Muscle of arm (tissue), 12 donors: ENCODE measurements around the gene FDPS. TPM values are rescaled to one million over a fixed set of nuclear protein-coding genes. Genes with fewer than 3 reads are reported as not detected.
"Not testable (repeated sequence)": the region's sequence is repeated elsewhere in the genome, so short reads cannot be mapped to it uniquely, and the experiment has no call there.

Experiments used
- DNase-seq: peaks from one replicate; pipeline ENCODE4 v3.0.0-alpha.2; 2013
- polyA plus RNA-seq, 12 donors: library from polyadenylated mRNA; unstranded; fragments of 120-200 nt; gene quantifications; one replicate each; pipeline ENCODE4 v1.2.1, GENCODE V29; 2013; ENCODE audit not compliant: insufficient read length in 12 of 12

FDPS gene
- polyA plus RNA-seq, 12 donors: 83.9 to 131 (median 107) TPM; not detected in 1

- DNase-seq: no peak
Observed at GRCh38 chr1:155278689-155279160, 29.9 kb upstream of the FDPS start.

DNA sequence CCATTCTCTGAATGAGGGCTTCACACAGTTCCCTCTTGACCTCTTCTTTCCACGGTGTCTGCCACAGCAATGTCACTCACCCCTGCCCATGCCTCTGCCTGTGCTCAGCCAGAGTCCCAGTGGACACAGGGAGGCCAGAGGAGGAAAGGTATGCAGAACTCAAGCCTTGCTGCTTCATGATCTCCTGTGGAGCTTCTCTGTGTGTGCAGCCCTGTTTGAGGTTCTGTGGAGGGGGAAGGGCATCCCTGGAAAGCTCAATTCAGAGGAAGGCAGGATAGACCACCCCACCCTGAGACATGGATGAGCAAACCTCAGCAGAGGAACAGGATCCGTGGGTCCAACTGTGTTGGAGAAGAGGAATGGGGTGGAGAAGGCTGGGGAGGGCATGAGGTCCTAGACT, 29.4 kb upstream of the FDPS start:
- DNase-seq: no peak

GRCh38 chr1:155282488-155283091, 26.1 kb upstream of the FDPS start:
- no peak for DNase-seq

DNA sequence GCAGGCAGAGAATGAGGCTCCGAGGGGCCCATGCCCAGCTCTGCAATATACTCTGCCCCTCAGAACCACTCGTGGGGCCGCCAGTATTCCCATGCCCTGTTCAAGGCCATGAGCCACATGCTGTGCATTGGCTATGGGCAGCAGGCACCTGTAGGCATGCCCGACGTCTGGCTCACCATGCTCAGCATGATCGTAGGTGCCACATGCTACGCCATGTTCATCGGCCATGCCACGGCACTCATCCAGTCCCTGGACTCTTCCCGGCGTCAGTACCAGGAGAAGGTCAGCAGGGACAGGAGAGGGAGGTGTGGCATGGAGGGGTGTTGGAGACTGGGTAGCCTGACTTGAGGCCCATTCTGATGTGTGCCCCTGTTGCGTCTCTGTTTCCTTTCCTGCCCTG, 24.2 kb upstream of the FDPS start:
- DNase-seq: no peak

DNA sequence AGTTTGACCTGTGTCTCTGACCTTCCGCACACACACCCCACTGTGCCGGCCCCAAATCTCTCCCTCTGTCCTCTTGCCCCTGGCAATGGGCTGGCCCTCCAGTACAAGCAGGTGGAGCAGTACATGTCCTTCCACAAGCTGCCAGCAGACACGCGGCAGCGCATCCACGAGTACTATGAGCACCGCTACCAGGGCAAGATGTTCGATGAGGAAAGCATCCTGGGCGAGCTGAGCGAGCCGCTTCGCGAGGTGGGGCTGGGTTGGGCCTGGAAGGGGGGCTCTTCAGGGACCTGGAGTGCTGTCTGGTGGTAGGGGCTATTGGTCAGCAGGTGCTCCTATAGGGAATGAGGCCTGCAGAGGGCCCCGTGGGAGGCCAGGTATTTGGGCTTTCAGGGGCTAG, 23.6 kb upstream of the FDPS start:
- no peak for DNase-seq

DNA sequence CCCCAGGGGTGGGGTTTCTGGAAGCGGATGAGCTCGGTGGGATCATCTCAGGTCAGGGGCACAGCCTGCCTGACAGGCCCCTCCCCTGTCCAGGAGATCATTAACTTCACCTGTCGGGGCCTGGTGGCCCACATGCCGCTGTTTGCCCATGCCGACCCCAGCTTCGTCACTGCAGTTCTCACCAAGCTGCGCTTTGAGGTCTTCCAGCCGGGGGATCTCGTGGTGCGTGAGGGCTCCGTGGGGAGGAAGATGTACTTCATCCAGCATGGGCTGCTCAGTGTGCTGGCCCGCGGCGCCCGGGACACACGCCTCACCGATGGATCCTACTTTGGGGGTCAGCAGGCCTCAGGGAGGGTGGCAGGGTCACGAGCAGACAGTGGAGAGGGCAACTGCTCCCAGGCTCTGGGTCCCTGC, 23.0 kb upstream of the FDPS start:
- no peak for DNase-seq

DNA sequence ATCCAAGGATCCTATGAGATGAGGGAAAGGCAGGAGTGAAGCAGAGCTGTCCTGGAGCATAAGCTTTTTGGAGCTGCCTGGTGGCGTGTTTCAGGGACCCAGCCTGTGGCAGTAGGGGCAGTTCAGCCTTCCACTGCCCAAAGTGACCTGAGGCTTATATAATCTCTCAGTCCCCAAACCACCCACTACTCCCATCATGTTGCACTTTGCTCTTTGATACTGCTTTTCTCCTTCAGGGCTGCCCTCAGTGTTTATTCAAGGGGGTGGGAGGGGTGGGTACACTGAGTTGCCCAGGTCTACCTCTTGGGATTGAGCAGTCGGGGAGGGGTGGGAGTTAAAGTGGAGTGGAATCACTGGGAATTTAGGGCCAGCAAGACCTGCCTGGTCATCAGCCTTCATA, 22.1 kb upstream of the FDPS start:
- no peak for DNase-seq

GRCh38 chr1:155287987-155288543, 20.6 kb upstream of the FDPS start:
- no peak for DNase-seq

DNA sequence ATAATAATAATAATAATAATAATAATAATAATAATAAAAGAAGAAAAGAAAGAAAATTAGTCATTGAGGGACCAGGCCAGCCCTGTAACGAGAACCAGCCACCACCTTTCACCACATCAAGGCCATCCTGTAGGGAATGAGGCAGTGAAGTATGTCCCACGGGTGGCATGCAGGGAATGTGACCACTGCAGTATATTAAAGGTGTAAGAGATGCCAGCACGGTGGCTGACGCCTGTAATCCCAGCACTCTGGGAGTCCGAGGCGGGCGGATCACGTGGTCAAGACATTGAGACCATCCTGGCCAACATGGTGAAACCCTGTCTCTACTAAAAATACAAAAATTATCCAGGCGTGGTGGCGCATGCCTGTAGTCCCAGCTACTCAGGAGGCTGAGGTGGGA, 17.7 kb upstream of the FDPS start:
- DNase-seq: not testable (repeated sequence)

GRCh38 chr1:155293086-155293749, 15.4 kb upstream of the FDPS start:
- no peak for DNase-seq

- no peak for DNase-seq
Observed at GRCh38 chr1:155294520-155295182, 14.0 kb upstream of the FDPS start.

DNA sequence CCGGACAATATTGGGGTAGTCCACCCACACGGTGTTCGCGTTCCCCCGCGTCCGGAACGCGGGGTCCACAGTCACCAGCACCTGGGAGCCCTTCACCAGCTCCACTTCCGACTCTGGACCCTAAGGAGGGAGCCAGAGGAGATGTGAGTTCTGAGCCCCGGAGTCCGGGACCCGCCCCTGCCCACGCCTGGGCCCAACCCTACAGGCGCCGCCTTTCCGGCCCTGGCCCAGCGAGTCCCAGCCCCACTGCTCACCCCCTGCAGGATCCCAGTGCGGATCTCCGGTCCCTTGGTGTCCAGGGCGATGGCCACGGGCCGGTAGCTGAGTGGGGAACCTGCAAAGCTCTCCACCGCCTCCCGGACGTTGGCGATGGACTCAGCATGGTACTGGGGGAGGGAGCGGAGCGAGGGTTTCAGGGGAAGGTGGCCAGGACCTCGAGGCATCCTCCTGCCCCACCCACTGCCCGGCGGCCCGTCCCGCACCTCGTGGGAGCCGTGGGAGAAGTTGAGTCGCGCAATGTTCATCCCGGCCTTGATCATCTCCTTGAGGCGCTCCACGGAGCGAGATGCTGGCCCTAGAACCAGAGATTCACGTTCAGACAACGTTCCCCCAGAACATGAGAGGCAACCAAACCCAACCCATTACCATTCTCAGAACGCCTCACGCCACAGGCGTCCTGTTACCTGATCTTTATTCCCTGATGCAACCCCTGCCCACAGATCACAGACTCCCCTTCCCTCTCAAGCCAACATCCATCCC, 13.3 kb upstream of the FDPS start:
- no peak for DNase-seq

- no peak for DNase-seq
Observed at GRCh38 chr1:155295942-155296267, 12.8 kb upstream of the FDPS start.

DNA sequence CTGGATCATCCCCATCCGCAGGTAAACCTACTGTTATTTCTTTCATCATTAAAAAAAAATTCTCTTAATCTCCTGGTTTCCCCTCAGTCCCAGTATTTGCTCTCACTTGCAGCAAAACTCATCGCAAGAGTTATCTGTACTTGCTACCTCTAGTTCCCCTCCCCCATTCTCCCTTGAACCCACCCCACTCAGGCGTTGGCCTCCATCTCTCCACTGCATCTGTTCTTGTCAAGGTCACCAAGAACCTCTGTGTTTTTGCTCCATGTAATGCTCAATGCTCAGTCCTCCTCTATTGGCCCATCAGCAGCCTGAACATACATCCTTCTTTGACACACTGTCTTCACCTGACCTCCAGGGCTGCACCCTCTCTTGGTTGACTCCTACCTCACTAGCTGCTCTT, 12.0 kb upstream of the FDPS start:
- no peak for DNase-seq

- no peak for DNase-seq
Observed at GRCh38 chr1:155297384-155297783, 11.3 kb upstream of the FDPS start.

GRCh38 chr1:155300024-155300423, 8.6 kb upstream of the FDPS start:
- DNase-seq: no peak

DNA sequence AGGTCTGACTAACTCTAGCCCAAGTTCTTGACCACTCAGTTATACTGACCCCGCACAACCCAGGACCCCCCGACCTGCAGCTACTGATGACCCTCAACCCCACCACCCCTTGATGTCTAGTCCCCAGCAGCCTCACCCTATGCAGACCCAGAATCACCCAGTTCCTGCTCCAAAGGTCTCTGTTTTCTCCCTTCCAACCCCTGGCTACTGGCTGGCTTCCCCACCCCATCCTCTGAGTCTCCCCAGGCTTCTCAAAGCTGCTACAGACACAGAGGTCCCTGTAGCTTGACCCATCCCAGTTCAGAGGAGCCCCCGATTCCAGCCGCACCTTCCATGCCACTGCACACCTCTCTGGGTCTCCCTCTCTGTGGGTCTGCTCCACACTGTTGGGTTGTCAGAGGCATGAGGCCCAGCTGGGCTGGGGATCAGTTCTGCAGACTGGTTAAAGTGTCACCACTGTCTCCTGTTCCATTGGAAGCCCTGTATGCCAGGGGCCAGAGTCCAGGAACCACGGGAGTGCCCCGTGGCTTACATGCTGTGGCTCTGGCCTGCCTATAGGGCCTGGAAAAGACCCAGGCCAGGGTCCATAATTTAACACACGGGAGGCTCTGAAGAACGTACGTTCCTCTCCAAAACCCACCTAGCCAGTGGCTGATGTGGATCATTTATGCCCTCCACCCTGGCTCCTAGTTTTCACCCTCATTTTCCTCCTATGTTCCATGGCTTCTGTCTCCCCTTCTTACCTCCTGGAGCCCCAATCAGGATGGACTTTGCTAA, 7.9 kb upstream of the FDPS start:
- no peak for DNase-seq

GRCh38 chr1:155301342-155301841, 7.3 kb upstream of the FDPS start, which contains the start of gene PKLR:
Gene PKLR, minus strand, starts transcription at chr1:155301438. Its CDS starts 43 bp downstream, at chr1:155301395.
- DNase-seq: no peak

- no peak for DNase-seq
Observed at GRCh38 chr1:155304558-155305063, 4.1 kb upstream of the FDPS start.

GRCh38 chr1:155305881-155306391, 2.7 kb upstream of the FDPS start:
- DNase-seq: no peak
